NCI-H345 treated with DMSO at 0.1 percent for 48 hours (cell line): Measurements from ENCODE around the gene APLNR.

Experiments used
- DNase-seq: peaks from one replicate; lab custom pipeline; 2025; ENCODE audit not compliant: unreplicated experiment; lab: John Stamatoyannopoulos, UW

APLNR gene

GRCh38 chr11:57251491-57252104, 14.5 kb upstream of the APLNR start:
- no peak for DNase-seq

GRCh38 chr11:57251037-57251436, 14.0 kb upstream of the APLNR start:
- DNase-seq, result no peak

GRCh38 chr11:57249384-57250319, 12.6 kb upstream of the APLNR start:
- DNase-seq, result peak; percentile 27

GRCh38 chr11:57248780-57249383, 11.8 kb upstream of the APLNR start:
- no peak for DNase-seq

GRCh38 chr11:57244911-57245310, 7.9 kb upstream of the APLNR start:
- no peak for DNase-seq

- DNase-seq, result no peak
These were observed 4.4 kb upstream of the APLNR start for GRCh38 chr11:57241353-57241972.

- DNase-seq, result no peak
These were observed 3.7 kb upstream of the APLNR start for GRCh38 chr11:57240757-57241156.

- no peak for DNase-seq
These were observed 3.0 kb upstream of the APLNR start for GRCh38 chr11:57240007-57240406.

- no peak for DNase-seq
These were observed 2.3 kb upstream of the APLNR start for GRCh38 chr11:57239348-57239747.

GRCh38 chr11:57235761-57236703, 1.0 kb downstream of the APLNR start:
- DNase-seq, result no peak

GRCh38 chr11:57233702-57234101, 3.3 kb downstream of the APLNR start:
- no peak for DNase-seq

- no peak for DNase-seq
These were observed 5.4 kb downstream of the APLNR start for GRCh38 chr11:57231539-57232253.

GRCh38 chr11:57230791-57231538, 6.1 kb downstream of the APLNR start:
- DNase-seq, result no peak

GRCh38 chr11:57230316-57230715, 6.7 kb downstream of the APLNR start:
- DNase-seq, result no peak

- no peak for DNase-seq
These were observed 8.4 kb downstream of the APLNR start for GRCh38 chr11:57228600-57228999.

GRCh38 chr11:57224537-57224936, 12.5 kb downstream of the APLNR start:
- no peak for DNase-seq

GRCh38 chr11:57224128-57224527, 12.9 kb downstream of the APLNR start:
- no peak for DNase-seq

GRCh38 chr11:57223601-57224000, 13.4 kb downstream of the APLNR start:
- DNase-seq, result no peak

GRCh38 chr11:57222239-57222638, 14.8 kb downstream of the APLNR start:
- no peak for DNase-seq
